ENCODE data around the gene SLC47A1. TPM values are rescaled to one million over a fixed set of nuclear protein-coding genes. Genes with fewer than 3 reads are reported as not detected.

SLC47A1 gene
- total RNA-seq, 1 donor from 2014 or later, result 0.25 TPM

- intact Hi-C loops (cut with micrococcal nuclease), result no loop called here
- H3K27me3 Mint-ChIP-seq (ENCODE audit: low read depth), result peaks cover 3% of the 10 kb centered on the region
- H3K4me1 Mint-ChIP-seq (ENCODE audit: low read depth), result peaks cover 3% of the 10 kb centered on the region
- no peaks in the 10 kb centered on the region for H3K36me3 Mint-ChIP-seq (ENCODE audit: low read depth)
- DNase-seq (ENCODE audit: low spot score), result no peak
- H3K27ac Mint-ChIP-seq, result no peak overlapping the region
- no peak overlapping the region for H3K4me3 Mint-ChIP-seq (ENCODE audit: low read depth)
- H3K9me3 Mint-ChIP-seq, result no peaks in the 10 kb centered on the region
Measured at GRCh38 chr17:19610311-19610710, 76.7 kb downstream of the SLC47A1 start.

- H3K27me3 Mint-ChIP-seq (ENCODE audit: low read depth), result peaks cover 3% of the 10 kb centered on the region
- no peak overlapping the region for H3K4me3 Mint-ChIP-seq (ENCODE audit: low read depth)
- H3K27ac Mint-ChIP-seq, result no peak overlapping the region
- DNase-seq (ENCODE audit: low spot score), result no peak
- no peaks in the 10 kb centered on the region for H3K36me3 Mint-ChIP-seq (ENCODE audit: low read depth)
- H3K4me1 Mint-ChIP-seq (ENCODE audit: low read depth), result peaks cover 3% of the 10 kb centered on the region
- no peaks in the 10 kb centered on the region for H3K9me3 Mint-ChIP-seq
- intact Hi-C loops (cut with micrococcal nuclease), result no loop called here
Measured at GRCh38 chr17:19610879-19611278, 77.2 kb downstream of the SLC47A1 start.

GRCh38 chr17:19613979-19614378 is 80.3 kb downstream of the SLC47A1 start:
- H3K27ac Mint-ChIP-seq, result no peak overlapping the region
- intact Hi-C loops (cut with micrococcal nuclease), result no loop called here
- no peak overlapping the region for H3K4me3 Mint-ChIP-seq (ENCODE audit: low read depth)

GRCh38 chr17:19614900-19615299 is 81.2 kb downstream of the SLC47A1 start:
- DNase-seq (ENCODE audit: low spot score), result no peak
- Mint-ChIP-seq H3K36me3 (ENCODE audit: low read depth) (peaks cover 6% of the 10 kb centered on the region), H3K27me3 (ENCODE audit: low read depth) (peaks cover 3% of the 10 kb centered on the region), H3K27ac (no peak overlapping the region), H3K4me1 (ENCODE audit: low read depth) (peaks cover 3% of the 10 kb centered on the region), H3K4me3 (ENCODE audit: low read depth) (no peak overlapping the region), H3K9me3 (peaks cover 29% of the 10 kb centered on the region)
- intact Hi-C loops (cut with micrococcal nuclease), result no loop called here

More at GRCh38 chr17:19613979-19614378, 80.3 kb downstream of the SLC47A1 start:
- Mint-ChIP-seq H3K27me3 (ENCODE audit: low read depth) (peaks cover 3% of the 10 kb centered on the region), H3K9me3 (peaks cover 19% of the 10 kb centered on the region), H3K4me1 (ENCODE audit: low read depth) (peaks cover 3% of the 10 kb centered on the region), H3K36me3 (ENCODE audit: low read depth) (no peaks in the 10 kb centered on the region)
- DNase-seq (ENCODE audit: low spot score), result no peak

- DNase-seq (ENCODE audit: low spot score), result no peak
- Mint-ChIP-seq H3K4me1 (ENCODE audit: low read depth) (peaks cover 3% of the 10 kb centered on the region), H3K27ac (no peak overlapping the region), H3K9me3 (peaks cover 35% of the 10 kb centered on the region), H3K36me3 (ENCODE audit: low read depth) (peaks cover 7% of the 10 kb centered on the region), H3K27me3 (ENCODE audit: low read depth) (no peaks in the 10 kb centered on the region), H3K4me3 (ENCODE audit: low read depth) (no peak overlapping the region)
- intact Hi-C loops (cut with micrococcal nuclease), result no loop called here
Measured at GRCh38 chr17:19618015-19618414, 84.4 kb downstream of the SLC47A1 start.

GRCh38 chr17:19619705-19620325 is 86.2 kb downstream of the SLC47A1 start:
- H3K27ac Mint-ChIP-seq, result no peak overlapping the region
- peaks cover 7% of the 10 kb centered on the region for H3K36me3 Mint-ChIP-seq (ENCODE audit: low read depth)
- no peak for DNase-seq (ENCODE audit: low spot score)
- H3K9me3 Mint-ChIP-seq, result peaks cover 35% of the 10 kb centered on the region
- intact Hi-C loops (cut with micrococcal nuclease), result no loop called here
- peaks cover 1% of the 10 kb centered on the region for H3K27me3 Mint-ChIP-seq (ENCODE audit: low read depth)
- H3K4me3 Mint-ChIP-seq (ENCODE audit: low read depth), result no peak overlapping the region
- H3K4me1 Mint-ChIP-seq (ENCODE audit: low read depth), result no peaks in the 10 kb centered on the region

GRCh38 chr17:19621697-19622096 is 88.0 kb downstream of the SLC47A1 start:
- no peak for DNase-seq (ENCODE audit: low spot score)
- no peak overlapping the region for H3K27ac Mint-ChIP-seq
- H3K4me3 Mint-ChIP-seq (ENCODE audit: low read depth), result no peak overlapping the region
- intact Hi-C loops (cut with micrococcal nuclease), result no loop called here
- H3K36me3 Mint-ChIP-seq (ENCODE audit: low read depth), result peaks cover 7% of the 10 kb centered on the region
- H3K27me3 Mint-ChIP-seq (ENCODE audit: low read depth), result peaks cover 2% of the 10 kb centered on the region
- peaks cover 35% of the 10 kb centered on the region for H3K9me3 Mint-ChIP-seq
- no peaks in the 10 kb centered on the region for H3K4me1 Mint-ChIP-seq (ENCODE audit: low read depth)

- DNase-seq (ENCODE audit: low spot score), result no peak
- Mint-ChIP-seq H3K4me1 (ENCODE audit: low read depth) (no peaks in the 10 kb centered on the region), H3K4me3 (ENCODE audit: low read depth) (no peak overlapping the region), H3K36me3 (ENCODE audit: low read depth) (no peaks in the 10 kb centered on the region), H3K27me3 (ENCODE audit: low read depth) (peaks cover 8% of the 10 kb centered on the region), H3K27ac (no peak overlapping the region), H3K9me3 (no peaks in the 10 kb centered on the region)
- intact Hi-C loops (cut with micrococcal nuclease), result no loop called here
Measured at GRCh38 chr17:19626079-19626478, 92.4 kb downstream of the SLC47A1 start.

Other genes with a start within 250 kb of the SLC47A1 start
- 6.7 TPM in 2 replicates for gene B9D1, start 171.1 kb upstream of the SLC47A1 start, total RNA-seq
- gene MAPK7, start 155.4 kb upstream of the SLC47A1 start, total RNA-seq, result 18.9 and 22.6 TPM in 2 replicates
- gene MFAP4, start 146.7 kb upstream of the SLC47A1 start, total RNA-seq, result not detected in 2 replicates
- gene RNF112, start 122.6 kb upstream of the SLC47A1 start, total RNA-seq, result 0.16 and 0.32 TPM in 2 replicates
- gene ALDH3A2, start 114.9 kb downstream of the SLC47A1 start, total RNA-seq, result 36.7 and 36.9 TPM in 2 replicates
- not detected in 2 replicates for gene SLC47A2, start 182.7 kb downstream of the SLC47A1 start, total RNA-seq
- gene ALDH3A1, start 214.4 kb downstream of the SLC47A1 start, total RNA-seq, result not detected in 2 replicates